GM19468 (cell line): ENCODE measurements around the gene TMLHE.
"Not testable (repeated sequence)": the region's sequence is repeated elsewhere in the genome, so short reads cannot be mapped to it uniquely, and the experiment has no call there.

Experiments
- ATAC-seq: cut with Tn5 transposase; IDR thresholded peaks from one replicate; pipeline ENCODE4 v1.9.1; 2021; ENCODE audit warnings: mild to moderate bottlenecking, moderate library complexity, moderate number of reproducible peaks; ENCODE audit not compliant: unreplicated experiment; ENCODE audit errors: extremely low read depth

The TMLHE gene

DNA sequence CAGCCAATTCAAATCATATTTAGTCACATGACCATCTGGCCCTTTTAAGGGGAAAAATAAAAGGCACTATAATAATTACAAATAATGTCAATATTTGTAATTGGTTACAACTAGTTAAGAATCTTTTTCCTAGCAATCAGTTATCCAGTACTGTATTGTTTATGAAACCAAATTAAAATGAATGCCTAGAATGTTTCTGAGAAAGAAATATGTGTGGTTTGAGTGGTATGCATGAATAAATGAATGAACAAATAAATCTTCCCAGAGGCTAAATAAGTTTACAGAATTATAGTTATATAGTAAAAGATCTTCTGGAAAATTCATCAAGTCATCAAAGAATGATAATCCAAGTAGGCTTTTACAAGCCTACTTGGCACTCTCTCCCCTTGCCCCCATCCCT is 98.5 kb downstream of the TMLHE start:
- ATAC-seq: no peak

DNA sequence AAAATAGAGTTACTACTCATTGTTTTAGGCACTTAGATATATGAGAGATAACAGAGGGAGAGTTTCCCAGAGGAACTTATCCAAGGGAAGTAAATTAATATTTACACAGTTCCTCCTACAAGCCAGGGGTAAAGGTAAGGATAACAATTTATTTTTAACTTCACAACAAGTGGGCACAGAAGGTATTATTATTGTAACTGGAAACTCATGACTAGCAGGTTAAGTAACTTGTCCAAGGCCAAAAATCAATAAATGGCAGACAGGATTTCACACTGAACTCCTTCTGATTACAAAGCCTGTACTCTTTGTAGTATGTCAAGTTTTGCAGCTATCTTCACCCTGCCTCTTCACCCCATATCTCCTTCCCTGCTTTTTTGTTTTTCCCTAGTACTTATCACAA is 107.5 kb downstream of the TMLHE start:
- no peak for ATAC-seq

DNA sequence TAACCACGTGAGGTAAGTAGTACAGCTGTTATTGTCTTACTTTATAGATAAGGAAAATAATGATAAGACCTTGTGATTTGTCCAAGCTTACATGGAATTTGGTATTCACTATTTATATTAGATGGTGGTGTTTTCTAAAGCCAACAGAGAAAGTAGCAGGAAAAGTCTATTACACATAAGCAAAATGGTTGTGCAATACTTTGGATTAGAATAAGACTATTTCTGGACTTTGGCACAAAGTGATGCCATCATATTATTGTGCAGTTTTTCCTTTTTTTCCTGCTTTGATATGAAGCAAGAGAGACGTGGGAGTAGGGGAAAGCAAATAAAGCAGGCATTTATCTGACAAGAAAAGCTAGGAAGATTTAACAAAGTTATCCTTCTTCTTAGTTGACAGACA is 117.6 kb downstream of the TMLHE start:
- not testable (repeated sequence) for ATAC-seq

DNA sequence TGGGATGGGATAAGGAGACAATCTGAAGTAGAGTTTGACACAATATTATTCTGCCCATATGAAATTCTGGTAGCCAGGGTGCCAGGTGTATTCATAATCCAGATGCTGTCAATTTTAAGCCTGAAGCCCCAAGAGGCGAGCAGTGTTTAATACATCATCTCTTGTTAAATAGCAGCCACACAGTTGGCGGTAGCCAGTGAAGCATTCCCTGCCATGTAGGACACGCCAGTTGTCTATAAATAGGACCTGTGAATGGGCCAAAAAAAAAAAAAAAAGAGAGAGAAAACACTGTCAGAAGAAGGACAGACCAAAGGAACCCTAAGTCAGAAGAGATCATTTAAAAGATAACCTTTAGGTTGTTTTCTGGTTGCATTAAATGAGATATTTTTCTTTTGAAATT is 121.3 kb downstream of the TMLHE start:
- not testable (repeated sequence) for ATAC-seq

DNA sequence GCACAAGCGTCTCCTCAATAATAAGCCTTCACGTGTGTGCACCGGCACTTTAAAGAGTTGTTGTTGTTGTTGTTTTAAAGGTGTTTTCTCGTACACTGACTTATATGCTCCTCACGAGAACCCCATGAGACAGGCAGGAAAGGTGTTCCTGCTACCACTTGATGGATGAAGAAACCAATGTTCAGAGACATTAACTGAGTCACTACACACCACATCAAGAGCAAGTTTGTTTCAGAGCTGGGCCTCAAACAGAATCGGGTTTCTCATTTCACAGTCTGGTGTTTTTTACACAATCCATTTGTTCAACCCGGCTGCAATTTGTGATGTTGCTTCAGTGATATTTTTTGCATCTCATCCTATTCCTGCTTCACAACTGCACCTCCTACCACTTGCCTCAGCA is 135.6 kb downstream of the TMLHE start:
- ATAC-seq: not testable (repeated sequence)

DNA sequence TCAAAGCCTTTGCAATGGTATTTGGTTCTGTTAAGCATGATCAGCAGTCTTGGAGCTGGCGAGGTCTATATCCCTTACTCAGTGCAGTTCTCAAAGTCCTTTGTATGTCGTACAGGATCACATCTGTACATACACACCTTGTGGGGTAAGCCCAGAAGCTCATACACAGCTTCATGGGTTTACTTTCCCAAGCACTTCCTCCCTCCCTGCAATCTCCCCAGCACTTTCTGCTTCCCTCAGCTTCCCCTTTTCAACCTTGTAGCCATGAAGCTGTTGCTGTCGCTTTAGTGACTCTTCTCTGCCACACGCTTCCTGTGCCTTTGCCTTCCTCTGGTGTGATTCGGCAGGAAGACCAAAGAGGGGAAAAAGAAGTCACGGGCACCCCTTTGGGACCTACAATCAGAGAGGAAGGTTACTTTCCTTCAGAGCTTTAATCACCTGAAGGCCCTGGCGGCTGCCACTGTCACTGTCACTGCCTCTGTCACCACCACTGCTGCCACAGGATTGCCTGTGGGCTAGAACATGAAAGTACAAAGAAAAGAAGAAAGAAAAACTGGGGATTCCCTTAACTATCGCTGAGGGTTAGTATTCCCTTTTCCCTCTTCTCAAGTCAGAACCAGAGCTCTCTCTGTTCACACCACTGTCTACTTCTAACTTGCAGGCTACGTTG is 146.3 kb downstream of the TMLHE start:
- peak; percentile 51 for ATAC-seq

DNA sequence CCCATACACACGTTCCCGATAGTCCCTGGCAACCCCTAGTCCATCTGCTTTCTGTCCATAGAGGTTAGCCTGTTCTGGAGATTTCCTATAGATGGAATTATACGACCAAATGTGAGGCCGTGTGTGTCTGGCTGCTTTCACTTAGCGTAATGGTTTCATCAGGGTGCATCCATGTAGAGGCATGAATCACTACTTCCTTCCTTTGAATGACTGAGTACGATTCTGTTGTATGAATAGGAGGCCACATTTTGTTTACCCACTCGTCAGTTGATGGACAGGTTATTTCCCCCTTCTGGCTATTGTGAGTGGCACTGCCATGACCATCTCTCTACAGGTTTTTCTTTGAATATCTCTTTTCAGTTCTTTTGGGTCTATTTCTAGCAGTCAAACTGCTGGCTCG is 152.3 kb downstream of the TMLHE start:
- ATAC-seq: not testable (repeated sequence)

DNA sequence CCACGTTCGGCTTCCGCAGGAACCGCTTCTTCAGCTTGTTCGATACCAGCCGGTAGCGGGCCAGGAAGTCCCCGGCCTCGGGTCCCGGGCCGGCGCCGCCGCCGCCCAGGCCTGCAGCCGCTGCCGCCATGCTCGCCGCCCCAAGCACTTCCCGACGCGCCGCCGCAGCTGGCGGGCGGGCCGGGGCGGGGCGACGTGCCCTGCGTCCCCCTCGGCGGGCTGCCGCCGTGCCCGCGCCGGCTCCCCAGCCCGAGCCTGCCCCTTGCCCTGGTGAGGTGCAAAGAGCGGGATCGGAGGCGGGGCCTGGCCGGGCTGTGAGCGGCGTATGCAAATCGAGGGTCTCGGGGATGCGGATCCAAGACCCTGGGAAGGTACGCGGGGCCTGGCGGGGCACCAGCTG is 154.3 kb downstream of the TMLHE start, which contains the start of gene F8A3:
TSS of gene F8A3 (minus strand) at position 150 of the 400 bp plus-strand sequence. CDS start at position 130, 20 bp downstream.
- ATAC-seq: peak; percentile 69

DNA sequence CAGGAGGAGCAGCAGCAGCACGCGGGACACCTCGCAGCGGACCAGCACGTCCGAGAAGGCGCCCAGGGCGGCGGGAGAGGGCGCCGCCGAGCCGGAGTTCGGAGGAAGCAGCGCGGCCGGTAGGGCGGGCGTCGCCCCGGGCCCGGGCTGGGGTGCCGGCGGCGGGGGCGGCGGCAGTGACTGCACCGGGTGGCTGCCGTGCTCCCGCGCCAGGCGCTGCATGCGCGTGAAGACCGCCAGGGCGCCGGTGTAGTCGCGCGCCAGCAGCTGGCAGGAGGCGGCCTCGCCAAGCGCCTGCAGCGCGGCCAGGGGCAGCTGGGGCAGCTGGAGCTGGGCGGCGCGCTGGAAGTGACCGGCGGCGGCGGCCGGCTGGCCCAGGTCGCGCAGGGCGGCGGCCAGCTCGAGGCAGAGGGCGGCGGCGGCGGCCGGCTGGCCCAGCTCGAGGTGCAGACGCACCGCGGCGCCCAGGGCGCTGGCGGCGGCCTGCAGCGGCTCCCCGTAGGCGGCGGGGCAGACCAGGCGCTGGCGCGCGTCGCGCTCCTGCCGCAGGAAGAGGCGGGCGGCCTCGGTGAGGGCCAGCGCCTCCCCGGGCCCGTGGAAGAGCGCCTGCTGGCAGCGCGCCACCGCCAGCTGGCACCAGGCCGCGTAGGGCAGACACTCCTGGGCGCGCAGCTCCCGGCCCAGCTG is 154.8 kb downstream of the TMLHE start:
- ATAC-seq: peak; percentile 26

DNA sequence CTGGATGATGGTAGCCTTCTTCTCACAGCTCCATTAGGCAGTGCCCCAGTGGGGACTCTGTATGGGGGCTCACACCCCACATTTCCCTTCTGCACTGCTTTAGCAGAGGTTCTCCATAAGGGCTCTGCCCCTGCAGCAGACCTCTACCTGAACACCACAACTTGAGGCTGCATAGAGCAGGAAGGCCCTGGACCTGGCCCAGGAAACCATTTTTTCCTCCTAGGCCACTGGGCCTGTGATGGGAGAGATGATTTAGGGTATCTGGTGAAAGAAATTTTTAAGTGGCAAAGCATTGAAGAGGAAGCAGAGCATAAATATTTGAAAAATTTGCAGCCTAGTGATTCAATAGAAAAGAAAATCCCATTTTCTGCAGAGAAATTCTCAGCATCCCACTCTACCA is 171.7 kb downstream of the TMLHE start:
- ATAC-seq: no peak
